H1 (cell line): ENCODE measurements around the gene IFT43. TPM values are rescaled to one million over a fixed set of nuclear protein-coding genes. Genes with fewer than 3 reads are reported as not detected.

Source experiments
- ATF3 ChIP-seq: IDR thresholded peaks from 2 replicates; pipeline ENCODE4 v1.6.1; 2011; ENCODE audit warnings: low read depth, mild to moderate bottlenecking, low read length; ENCODE audit not compliant: insufficient read depth
- CREB1 ChIP-seq: IDR thresholded peaks from 2 replicates; pipeline ENCODE4 v1.6.1; 2012; ENCODE audit warnings: inconsistent platforms
- E2F6 ChIP-seq: IDR thresholded peaks from 2 replicates; pipeline ENCODE4 v1.6.1; 2012; ENCODE audit warnings: inconsistent platforms
- EGR1 ChIP-seq: IDR thresholded peaks from 2 replicates; pipeline ENCODE4 v1.6.1; 2011; ENCODE audit warnings: low read depth, low read length, borderline replicate concordance
- EZH2 ChIP-seq: fragments of 200-600 bp; sonication (generic); IDR thresholded peaks from 2 replicates; pipeline ENCODE4 v1.7.1; 2012; ENCODE audit warnings: low read depth, mild to moderate bottlenecking, moderate library complexity, low read length, inconsistent platforms; ENCODE audit not compliant: severe bottlenecking
- FOSL1 ChIP-seq: IDR thresholded peaks from 2 replicates; pipeline ENCODE4 v1.6.1; 2011; ENCODE audit warnings: mild to moderate bottlenecking, low read depth, low read length, moderate library complexity; ENCODE audit not compliant: insufficient read depth
- JUN ChIP-seq: IDR thresholded peaks from 2 replicates; pipeline ENCODE4 v1.6.1; 2011; ENCODE audit warnings: low read depth, mild to moderate bottlenecking, improper control_type of control experiment, low read length
- JUND ChIP-seq: IDR thresholded peaks from 2 replicates; pipeline ENCODE4 v1.6.1; 2011; ENCODE audit warnings: mild to moderate bottlenecking, improper control_type of control experiment, low read length
- KDM1A ChIP-seq: fragments of 200-600, 300-600 bp; sonication (generic); IDR thresholded peaks from 2 replicates; pipeline ENCODE4 v1.7.1; 2016; ENCODE audit warnings: mild to moderate bottlenecking, low read length, borderline replicate concordance
- MAX ChIP-seq: IDR thresholded peaks from 2 replicates; pipeline ENCODE4 v1.6.1; 2012; ENCODE audit warnings: inconsistent platforms
- POLR2AphosphoS5 ChIP-seq: IDR thresholded peaks from 2 replicates; pipeline ENCODE4 v1.6.1; 2011; ENCODE audit warnings: low read depth, low read length
- RAD21 ChIP-seq, 2 experiments: IDR thresholded peaks in 1 of 2; conservative IDR thresholded peaks in 1 of 2; 2 replicates each; pipeline ENCODE4 v1.6.1; 2011; ENCODE audit warnings: low read depth in 2 of 2, low read length in 2 of 2, improper control_type of control experiment in 1 of 2, inconsistent platforms in 1 of 2, mild to moderate bottlenecking in 1 of 2, moderate library complexity in 1 of 2
- RBBP5 ChIP-seq: IDR thresholded peaks from 2 replicates; pipeline ENCODE4 v1.7.1; 2012; ENCODE audit warnings: low read depth, mild to moderate bottlenecking, inconsistent platforms, low read length, moderate library complexity, borderline replicate concordance
- RFX5 ChIP-seq: IDR thresholded peaks from 2 replicates; pipeline ENCODE4 v1.6.1; 2011; ENCODE audit warnings: low read depth, low read length, improper control_type of control experiment, borderline replicate concordance
- RXRA ChIP-seq: IDR thresholded peaks from 2 replicates; pipeline ENCODE4 v1.6.1; 2011; ENCODE audit warnings: low read depth, mild to moderate bottlenecking, low read length, moderate library complexity; ENCODE audit not compliant: insufficient read depth
- SAP30 ChIP-seq: fragments of 300-600 bp; sonication (generic); IDR thresholded peaks from 2 replicates; pipeline ENCODE4 v1.7.1; 2012; ENCODE audit warnings: low read length, moderate library complexity, mild to moderate bottlenecking, inconsistent platforms; ENCODE audit not compliant: insufficient read depth, insufficient replicate concordance
- SIN3A ChIP-seq, 2 experiments: IDR thresholded peaks in 1 of 2; conservative IDR thresholded peaks in 1 of 2; 2 replicates each; pipeline ENCODE4 v1.6.1; 2011 to 2012; ENCODE audit warnings: low read length in 2 of 2, improper control_type of control experiment in 1 of 2, low read depth in 1 of 2, mild to moderate bottlenecking in 1 of 2
- SIRT6 ChIP-seq: IDR thresholded peaks from one replicate; pipeline ENCODE4 v1.7.1; 2012; ENCODE audit warnings: low read length, inconsistent platforms
- TCF12 ChIP-seq: IDR thresholded peaks from 2 replicates; pipeline ENCODE4 v1.6.1; 2011; ENCODE audit warnings: low read depth, mild to moderate bottlenecking, low read length
- USF2 ChIP-seq: IDR thresholded peaks from 2 replicates; pipeline ENCODE4 v1.6.1; 2011; ENCODE audit warnings: low read length, improper control_type of control experiment
- polyA plus RNA-seq, 7 experiments: library from polyadenylated mRNA; depleted of rRNA in 3 of 7; stranded (reverse) in 5 of 7; unstranded in 2 of 7; fragments of >200 nt in 5 of 7; fragments of 200-250 nt in 2 of 7; gene quantifications; 1 replicate in 5 of 7; 2 replicates in 1 of 7; 4 replicates in 1 of 7; pipeline versions ENCODE4 v1.2.1 to v1.2.3, GENCODE V29; 2011 to 2013; ENCODE audit warnings: missing spikeins in 2 of 7, mixed read lengths in 2 of 7
- total RNA-seq: library from RNA; stranded (reverse); fragmentation: NEBNext Ultra II Directional; extraction: Animal tissue kit (Norgen Biotek cat#: 25700); gene quantifications from 2 replicates; pipeline ENCODE4 v1.2.1, GENCODE V29; 2021

The IFT43 gene
- total and polyA plus RNA-seq, 2 of the 8 experiments (the other 6 are each of a cell fraction or from before 2014, with no cell fraction given): 17.0 to 20.8 TPM

GRCh38 chr14:75985618-75986438 is at the start of gene IFT43 (continued):
- TF ChIP-seq EZH2 (no peak), EGR1 (no peak), POLR2AphosphoS5 (no peak), E2F6 (no peak), JUN (no peak), RFX5 (no peak), USF2 (no peak), TCF12 (no peak), CREB1 (peak; percentile 93), SIN3A (conservative IDR thresholded peaks at IDR 0.05 in 1 of 2, IDR thresholded peaks at IDR 0.05 in 1 of 2; ENCODE audit: low read depth in 1 of 2, low read length in 2 of 2) (peak; percentile 68 to 96; a peak in 2 of 4 replicates), RXRA (no peak), KDM1A (no peak), SIRT6 (no peak), MAX (0 out of 2 replicates have a peak, but pooled peaks have one; percentile 28), RBBP5 (peak; percentile 56; the same call in 1 of the 2 replicates), FOSL1 (no peak), SAP30 (peak; percentile 59), ATF3 (no peak), JUND (peak; percentile 26; the same call in 1 of the 2 replicates), RAD21 (IDR thresholded peaks at IDR 0.05 in 1 of 2, conservative IDR thresholded peaks at IDR 0.05 in 1 of 2; ENCODE audit: low read depth in 2 of 2, low read length in 2 of 2) (no peak)
